OCI-LY3 (cell line): ENCODE results near the gene CLPTM1L.
"Not testable (repeated sequence)": the region's sequence is repeated elsewhere in the genome, so short reads cannot be mapped to it uniquely, and the experiment has no call there.

ENCODE experiments used
- H2AFZ ChIP-seq: fragments of 200-600, 300-600 bp; shearing (Covaris generic); 2 replicates; pipeline ENCODE4 v1.6.0; 2014; ENCODE audit warnings: antibody characterized with exemption, low read depth, low read length
- H3K27ac ChIP-seq: fragments of 200-600, 300-600 bp; sonication (generic); 2 replicates; pipeline ENCODE4 v1.5.1; 2014; ENCODE audit warnings: mild to moderate bottlenecking, low read length, moderate library complexity, mixed read lengths
- H3K27me3 ChIP-seq: fragments of 200-600, 300-600 bp; sonication (generic); 2 replicates; pipeline ENCODE4 v1.6.1; 2014; ENCODE audit warnings: low read depth, low read length, mixed read lengths
- H3K36me3 ChIP-seq: fragments of 200-600, 300-600 bp; sonication (generic); replicated peaks from 2 replicates; pipeline ENCODE3; 2014; ENCODE audit warnings: low read depth, low read length, mixed read lengths
- H3K4me1 ChIP-seq: fragments of 300-600, 200-600 bp; sonication (generic); 2 replicates; pipeline ENCODE4 v1.6.1; 2014; ENCODE audit warnings: low read length, mixed read lengths
- H3K4me2 ChIP-seq: fragments of 200-600, 300-600 bp; sonication (generic); 2 replicates; pipeline ENCODE4 v1.6.1; 2014; ENCODE audit warnings: low read length, mixed read lengths
- H3K4me3 ChIP-seq: fragments of 300-600, 200-600 bp; sonication (generic); 2 replicates; pipeline ENCODE4 v1.5.1; 2014; ENCODE audit warnings: antibody characterized with exemption, mild to moderate bottlenecking, low read length, moderate library complexity
- H3K79me2 ChIP-seq: fragments of 300-600, 200-600 bp; shearing (Covaris generic); 2 replicates; pipeline ENCODE4 v1.6.1; 2014; ENCODE audit warnings: mild to moderate bottlenecking, low read length, mixed read lengths
- H3K9ac ChIP-seq: fragments of 300-600, 200-600 bp; shearing (Covaris generic); 2 replicates; pipeline ENCODE4 v1.6.0; 2014; ENCODE audit warnings: mild to moderate bottlenecking, low read length, moderate library complexity
- H3K9me3 ChIP-seq: fragments of 200-600, 300-600 bp; shearing (Covaris generic); 2 replicates; pipeline ENCODE4 v1.6.1; 2014; ENCODE audit warnings: low read length, mixed read lengths; ENCODE audit not compliant: insufficient read depth
- H4K20me1 ChIP-seq: fragments of 200-600, 300-600 bp; sonication (generic); 2 replicates; pipeline ENCODE4 v1.6.1; 2016; ENCODE audit warnings: low read length, mixed read lengths; ENCODE audit not compliant: insufficient read depth
- CTCF ChIP-seq: fragments of 200-600, 300-600 bp; sonication (generic); IDR thresholded peaks from 2 replicates; pipeline ENCODE4 v1.5.1; 2014; ENCODE audit warnings: antibody characterized with exemption, low read length, low read depth
- EZH2phosphoT487 ChIP-seq: fragments of 200-600 bp; shearing (Covaris generic); IDR thresholded peaks from 2 replicates; pipeline ENCODE4 v1.6.1; 2018; ENCODE audit warnings: antibody characterized with exemption, mixed run types, low read depth

Gene CLPTM1L

GRCh38 chr5:1345876-1346626 lies 1.2 kb upstream of the CLPTM1L start:
- no peak overlapping the region for H2AFZ ChIP-seq

GRCh38 chr5:1343931-1344901 lies 683 bp downstream of the CLPTM1L start:
- TF ChIP-seq CTCF = no peak
- no peak for TF ChIP-seq EZH2phosphoT487
- Histone ChIP-seq H3K27me3 (no peaks in the 10 kb centered on the region), H3K79me2 (peaks cover 37% of the 10 kb centered on the region), H3K4me2 (peak overlapping the region; percentile 73), H2AFZ (no peak overlapping the region), H3K9me3 (no peaks in the 10 kb centered on the region), H3K9ac (peak overlapping the region; percentile 66), H3K4me3 (peak overlapping the region; percentile 81), H3K27ac (no peak overlapping the region), H4K20me1 (no peaks in the 10 kb centered on the region), H3K36me3 (peaks cover 11% of the 10 kb centered on the region), H3K4me1 (peaks cover 31% of the 10 kb centered on the region)

More at GRCh38 chr5:1345876-1346626, 1.2 kb upstream of the CLPTM1L start:
- Histone ChIP-seq H3K27me3 (no peaks in the 10 kb centered on the region), H3K27ac (no peak overlapping the region), H3K9me3 (no peaks in the 10 kb centered on the region), H3K4me2 (peak overlapping the region; percentile 97), H3K4me1 (peaks cover 31% of the 10 kb centered on the region), H4K20me1 (no peaks in the 10 kb centered on the region), H3K36me3 (peaks cover 9% of the 10 kb centered on the region), H3K79me2 (peaks cover 37% of the 10 kb centered on the region), H3K9ac (peak overlapping the region; percentile 88), H3K4me3 (peak overlapping the region; percentile 100)
- TF ChIP-seq CTCF = no peak
- no peak for TF ChIP-seq EZH2phosphoT487

GRCh38 chr5:1343315-1343751 lies 1.6 kb downstream of the CLPTM1L start:
- TF ChIP-seq EZH2phosphoT487 (no peak), CTCF (no peak)
- Histone ChIP-seq H3K36me3 (peaks cover 15% of the 10 kb centered on the region), H4K20me1 (no peaks in the 10 kb centered on the region), H3K27me3 (no peaks in the 10 kb centered on the region), H3K9ac (peak overlapping the region; percentile 66), H3K9me3 (no peaks in the 10 kb centered on the region), H3K27ac (no peak overlapping the region), H3K4me2 (peak overlapping the region; percentile 73), H3K4me1 (peaks cover 31% of the 10 kb centered on the region), H3K4me3 (peak overlapping the region; percentile 81), H2AFZ (no peak overlapping the region), H3K79me2 (peaks cover 37% of the 10 kb centered on the region)

- H3K9ac ChIP-seq, H4K20me1 ChIP-seq, H3K27me3 ChIP-seq, H3K4me3 ChIP-seq, H3K9me3 ChIP-seq, H2AFZ ChIP-seq, H3K27ac ChIP-seq: not testable (repeated sequence)
- Histone ChIP-seq H3K79me2 (peaks cover 37% of the 10 kb centered on the region), H3K4me2 (peak overlapping the region; percentile 50), H3K4me1 (peaks cover 31% of the 10 kb centered on the region), H3K36me3 (peaks cover 20% of the 10 kb centered on the region)
Measured at GRCh38 chr5:1342711-1343110, 2.2 kb downstream of the CLPTM1L start.
